ENCODE measurements around the gene KLHL24. TPM values are rescaled to one million over a fixed set of nuclear protein-coding genes. Genes with fewer than 3 reads are reported as not detected.
"Not testable (repeated sequence)": the region's sequence is repeated elsewhere in the genome, so short reads cannot be mapped to it uniquely, and the experiment has no call there.

Gene KLHL24, protein sequence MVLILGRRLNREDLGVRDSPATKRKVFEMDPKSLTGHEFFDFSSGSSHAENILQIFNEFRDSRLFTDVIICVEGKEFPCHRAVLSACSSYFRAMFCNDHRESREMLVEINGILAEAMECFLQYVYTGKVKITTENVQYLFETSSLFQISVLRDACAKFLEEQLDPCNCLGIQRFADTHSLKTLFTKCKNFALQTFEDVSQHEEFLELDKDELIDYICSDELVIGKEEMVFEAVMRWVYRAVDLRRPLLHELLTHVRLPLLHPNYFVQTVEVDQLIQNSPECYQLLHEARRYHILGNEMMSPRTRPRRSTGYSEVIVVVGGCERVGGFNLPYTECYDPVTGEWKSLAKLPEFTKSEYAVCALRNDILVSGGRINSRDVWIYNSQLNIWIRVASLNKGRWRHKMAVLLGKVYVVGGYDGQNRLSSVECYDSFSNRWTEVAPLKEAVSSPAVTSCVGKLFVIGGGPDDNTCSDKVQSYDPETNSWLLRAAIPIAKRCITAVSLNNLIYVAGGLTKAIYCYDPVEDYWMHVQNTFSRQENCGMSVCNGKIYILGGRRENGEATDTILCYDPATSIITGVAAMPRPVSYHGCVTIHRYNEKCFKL
- 10 to 100 TPM; 10.1 to 15.6 (median 10.8) TPM for polyA plus RNA-seq

DNA sequence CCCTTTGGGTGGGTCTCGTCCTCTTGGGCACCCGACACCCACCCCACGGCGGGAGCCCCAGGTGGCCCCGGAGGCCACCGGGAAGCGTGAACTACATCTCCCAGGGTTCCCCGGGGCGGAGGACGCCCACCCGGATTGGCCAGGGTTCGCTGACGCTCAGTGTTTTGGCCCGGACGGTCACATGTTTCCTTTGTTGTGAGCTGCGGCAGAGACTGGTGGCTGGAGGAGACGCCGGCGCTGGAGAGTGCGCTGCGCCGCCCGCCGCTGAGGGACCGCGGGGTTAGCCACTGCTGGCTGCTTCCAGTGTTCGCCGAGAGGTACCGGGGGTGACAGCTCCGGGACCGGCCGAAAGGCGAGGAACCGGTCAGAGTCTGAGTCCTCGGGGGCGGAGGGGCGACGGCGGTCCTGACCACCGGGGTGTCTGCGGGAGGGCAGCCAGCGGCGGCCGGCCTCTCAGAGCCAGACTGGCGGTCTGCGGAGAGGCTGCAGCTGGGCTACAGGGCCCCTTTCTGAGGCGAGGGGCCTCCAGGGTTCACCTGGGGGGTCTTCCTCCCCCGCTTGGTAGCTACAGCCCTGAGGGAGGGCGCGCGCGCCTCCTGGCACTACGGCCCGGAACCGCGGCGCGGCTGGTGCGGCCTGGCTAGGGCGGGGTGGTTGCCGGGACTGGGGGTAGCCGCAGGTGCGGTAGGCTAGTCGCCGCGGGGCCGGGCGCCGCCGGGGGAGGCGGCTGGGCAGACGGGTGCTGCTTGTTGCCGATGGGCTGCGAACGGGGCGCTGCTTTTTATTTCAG lies at the start of gene KLHL24:
KLHL24 (plus strand) TSS at position 193 of the 790 bp plus-strand sequence. CDS start 14,734 bp downstream, outside the sequence.
- WGBS, 3 donors, result 0 to 1% (median 0%) methylated on average over 72 to 76 of the region's 76 CpGs
- peak within 1 kb of the TSS; percentile 62 for H3K27ac ChIP-seq (ENCODE audit: low read depth, low read length)

DNA sequence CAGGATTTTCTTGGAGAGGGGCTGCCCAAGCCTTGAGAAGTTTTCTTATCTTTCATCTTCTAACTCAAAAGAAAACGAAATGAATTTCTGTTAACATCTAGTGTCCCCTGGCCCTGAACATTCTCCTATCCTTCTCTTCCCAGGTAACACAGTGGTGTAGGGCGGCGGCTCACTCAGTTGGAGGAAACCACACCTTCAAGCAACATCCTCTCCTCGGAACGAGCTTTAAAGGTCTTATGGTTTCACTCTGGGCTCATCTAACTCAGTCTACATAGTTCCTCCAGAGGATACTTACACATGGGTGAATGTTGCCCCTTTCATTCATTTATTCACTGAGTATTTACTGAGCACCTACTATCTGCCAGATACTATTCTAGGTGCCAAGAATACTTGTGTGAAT lies 48.9 kb upstream of the KLHL24 start:
- no peak overlapping the region for H3K27ac ChIP-seq (ENCODE audit: low read depth, low read length)
- 46 to 73% (median 57%) methylated on average over 5 of the region's 5 CpGs for WGBS, 3 donors

DNA sequence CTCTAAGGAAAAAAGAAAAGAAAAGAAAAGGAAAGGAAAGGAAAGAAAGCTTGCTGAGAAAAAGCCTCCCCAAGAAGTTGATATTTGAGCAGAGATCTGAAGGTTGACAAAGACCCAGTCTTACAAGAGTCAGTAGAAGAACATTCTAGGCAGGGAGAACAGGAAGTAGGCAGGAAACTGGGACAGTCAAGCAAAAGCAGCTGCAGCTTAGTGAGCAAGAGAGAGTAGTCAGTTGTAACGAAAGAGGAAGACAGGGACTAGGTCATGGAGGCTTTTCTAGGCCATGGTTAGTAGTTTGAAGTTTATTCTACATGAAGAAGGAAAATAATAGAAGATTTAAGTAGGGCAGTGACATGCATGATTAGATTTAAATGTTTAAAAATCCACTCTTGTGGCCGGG lies 48.1 kb upstream of the KLHL24 start:
- 64 to 88% (median 66%) methylated on average over 2 of the region's 2 CpGs for WGBS, 3 donors
- no peak overlapping the region for H3K27ac ChIP-seq (ENCODE audit: low read depth, low read length)

DNA sequence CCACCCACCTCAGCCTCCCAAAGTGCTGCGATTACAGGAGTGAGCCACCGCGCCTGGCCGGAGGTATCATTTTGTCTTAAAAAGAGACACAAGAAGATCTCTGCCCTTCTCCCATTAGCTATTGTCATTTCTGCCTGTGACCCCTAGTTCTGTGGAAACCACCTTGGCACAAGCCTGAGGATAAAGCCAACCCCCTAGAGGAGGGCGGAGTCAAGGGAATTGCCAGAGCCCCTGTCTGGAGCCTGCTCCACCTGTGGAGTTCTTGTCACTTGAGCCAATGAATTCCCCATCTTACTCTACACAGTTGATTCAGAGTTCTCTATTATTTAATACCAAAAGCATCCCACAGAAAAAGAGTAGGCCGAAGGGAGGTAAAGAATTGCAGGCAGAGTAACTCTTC lies 45.0 kb upstream of the KLHL24 start:
- no peak overlapping the region for H3K27ac ChIP-seq (ENCODE audit: low read depth, low read length)
- 95 to 100% (median 97%) methylated on average over 6 of the region's 6 CpGs for WGBS, 3 donors

GRCh38 chr3:183591881-183592521 lies 43.4 kb upstream of the KLHL24 start:
- WGBS, 3 donors, result 29 to 52% (median 40%) methylated on average over 6 of the region's 6 CpGs

DNA sequence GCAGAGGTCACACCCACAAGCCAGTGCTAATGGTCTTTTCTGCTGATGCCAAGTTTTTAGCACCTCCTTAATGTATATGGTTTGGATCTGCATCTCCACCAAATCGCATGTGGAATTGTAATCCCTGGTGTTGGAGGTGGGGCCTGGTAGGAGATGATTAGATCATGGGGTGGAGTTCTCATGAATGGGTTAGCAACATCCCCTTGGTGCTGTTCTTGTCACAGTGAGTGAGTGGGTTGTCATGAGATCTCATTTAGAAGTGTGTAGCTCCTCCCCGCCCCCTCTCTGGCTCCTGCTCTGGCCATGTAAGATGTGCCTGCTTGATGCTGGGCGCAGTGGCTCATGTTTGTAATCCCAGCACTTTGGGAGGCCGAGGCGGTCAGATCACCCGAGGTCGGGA lies 42.6 kb upstream of the KLHL24 start:
- WGBS, 3 donors, result 92 to 93% (median 93%) methylated on average over 7 of the region's 7 CpGs
- no peak overlapping the region for H3K27ac ChIP-seq (ENCODE audit: low read depth, low read length)

More at GRCh38 chr3:183591881-183592521, 43.4 kb upstream of the KLHL24 start:
- no peak overlapping the region for H3K27ac ChIP-seq (ENCODE audit: low read depth, low read length)

DNA sequence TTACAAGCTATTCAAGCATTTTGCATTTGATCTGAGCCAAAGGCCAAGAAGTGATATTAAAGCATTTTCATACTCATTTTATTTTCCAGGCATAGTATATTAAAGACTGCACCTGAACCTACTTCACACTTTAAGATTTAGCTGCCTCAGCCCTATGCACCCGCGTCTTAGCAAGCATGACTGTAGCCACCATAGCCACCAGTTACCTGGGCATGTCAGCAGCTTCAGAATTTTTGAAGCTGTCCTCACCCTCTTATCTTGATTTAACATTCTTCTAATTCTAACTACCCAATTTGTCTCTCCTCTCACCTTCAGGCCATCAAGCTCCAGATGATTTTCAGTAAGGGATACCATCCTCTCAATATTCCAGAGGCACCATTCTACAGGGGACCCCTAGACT lies 40.8 kb upstream of the KLHL24 start:
- 97 to 100% (median 98%) methylated on average over 2 of the region's 2 CpGs for WGBS, 3 donors
- H3K27ac ChIP-seq (ENCODE audit: low read depth, low read length), result no peak overlapping the region

GRCh38 chr3:183597959-183598358 lies 37.5 kb upstream of the KLHL24 start:
- no peak overlapping the region for H3K27ac ChIP-seq (ENCODE audit: low read depth, low read length)
- WGBS, 3 donors, result 0 to 90% (median 32%) methylated on average over 1 of the region's 1 CpG

DNA sequence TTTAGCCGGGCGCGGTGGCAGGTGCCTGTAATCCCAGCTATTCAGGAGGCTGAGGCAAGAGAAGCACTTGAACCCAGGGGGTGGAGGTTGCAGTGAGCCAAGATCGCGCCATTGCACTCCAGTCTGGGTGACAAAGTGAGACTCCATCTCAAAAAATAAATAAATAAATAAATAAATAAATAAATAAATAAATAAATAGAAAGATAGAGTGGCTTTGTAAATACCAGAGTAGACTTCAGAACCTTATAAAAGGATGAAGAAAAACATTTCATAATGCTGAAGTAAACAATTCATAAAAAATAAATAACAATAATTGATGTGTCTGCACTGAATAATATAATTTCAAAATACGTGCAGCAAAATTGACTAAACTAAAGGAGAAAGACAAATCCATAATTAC lies 24.1 kb upstream of the KLHL24 start:
- WGBS, 3 donors, result 94 to 97% (median 94%) methylated on average over 6 of the region's 6 CpGs
- H3K27ac ChIP-seq (ENCODE audit: low read depth, low read length), result not testable (repeated sequence)

DNA sequence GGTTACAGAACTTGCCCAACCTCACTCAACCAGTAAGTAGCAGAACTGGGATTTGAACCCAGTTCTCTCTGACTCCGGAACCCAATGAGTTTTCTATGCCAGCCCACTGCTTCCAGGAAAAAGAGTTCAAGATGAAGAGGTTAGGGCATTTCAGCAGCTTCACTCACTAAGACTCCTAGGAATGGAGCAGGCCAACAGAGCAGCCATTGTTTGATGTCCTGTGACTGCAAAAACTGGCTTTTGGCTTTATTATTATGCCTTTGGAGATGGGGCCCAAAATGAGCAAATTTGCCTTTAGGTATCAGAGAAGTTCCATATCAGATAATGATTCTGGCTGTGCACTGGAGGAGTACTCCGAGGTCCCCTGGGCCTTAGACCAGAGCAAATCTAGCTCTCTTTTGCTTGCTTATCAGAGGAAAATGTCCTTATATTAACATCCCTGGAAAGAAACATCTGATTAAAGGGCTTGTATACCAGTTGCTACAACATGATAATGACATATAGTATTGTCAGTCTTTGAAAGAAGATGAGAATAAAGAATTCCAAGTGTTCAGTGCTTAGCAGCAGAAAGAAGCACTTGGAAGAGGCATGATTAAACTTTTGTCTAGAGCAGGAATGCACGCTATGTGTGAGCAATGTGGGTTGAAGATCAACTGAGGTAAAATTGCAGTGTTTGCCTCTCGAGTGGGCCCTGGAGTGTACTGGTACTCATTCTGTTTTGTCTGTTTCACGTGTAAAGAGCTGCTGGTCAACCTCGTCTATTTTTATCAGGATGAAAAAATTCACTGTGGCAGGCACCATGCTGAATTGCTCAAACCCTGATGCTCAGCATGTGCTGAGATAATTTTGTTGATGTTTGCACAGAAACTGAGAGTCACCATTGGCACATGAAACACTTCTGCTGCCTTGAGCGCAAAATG lies 21.8 kb upstream of the KLHL24 start:
- WGBS, 3 donors, result 79 to 85% (median 81%) methylated on average over 7 of the region's 7 CpGs
- H3K27ac ChIP-seq (ENCODE audit: low read depth, low read length), result no peak overlapping the region

- H3K27ac ChIP-seq (ENCODE audit: low read depth, low read length), result no peak overlapping the region
- 94 to 100% (median 98%) methylated on average over 2 of the region's 2 CpGs for WGBS, 3 donors
Measured at GRCh38 chr3:183618542-183618941, 16.9 kb upstream of the KLHL24 start.

DNA sequence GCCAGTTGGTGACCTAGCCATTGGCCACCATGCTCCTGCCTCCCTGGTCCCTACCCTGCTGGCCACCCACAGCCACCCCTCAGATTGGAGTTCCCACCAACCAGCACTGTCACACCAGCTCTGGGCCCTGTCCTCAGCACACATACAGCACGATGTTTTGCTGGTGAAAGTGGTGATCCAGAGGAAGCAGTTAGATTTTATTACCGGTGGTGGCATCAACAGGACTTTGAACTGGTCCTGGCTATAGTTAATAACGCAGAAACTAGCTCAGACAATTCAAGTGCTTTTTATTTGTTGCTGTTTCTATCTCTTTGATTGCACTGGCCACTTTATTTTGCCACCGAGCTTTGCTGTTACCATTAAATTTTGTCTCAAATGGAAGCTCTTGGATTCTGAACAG lies 16.4 kb upstream of the KLHL24 start:
- WGBS, 3 donors, result 88 to 94% (median 92%) methylated on average over 4 of the region's 4 CpGs
- H3K27ac ChIP-seq (ENCODE audit: low read depth, low read length), result no peak overlapping the region

DNA sequence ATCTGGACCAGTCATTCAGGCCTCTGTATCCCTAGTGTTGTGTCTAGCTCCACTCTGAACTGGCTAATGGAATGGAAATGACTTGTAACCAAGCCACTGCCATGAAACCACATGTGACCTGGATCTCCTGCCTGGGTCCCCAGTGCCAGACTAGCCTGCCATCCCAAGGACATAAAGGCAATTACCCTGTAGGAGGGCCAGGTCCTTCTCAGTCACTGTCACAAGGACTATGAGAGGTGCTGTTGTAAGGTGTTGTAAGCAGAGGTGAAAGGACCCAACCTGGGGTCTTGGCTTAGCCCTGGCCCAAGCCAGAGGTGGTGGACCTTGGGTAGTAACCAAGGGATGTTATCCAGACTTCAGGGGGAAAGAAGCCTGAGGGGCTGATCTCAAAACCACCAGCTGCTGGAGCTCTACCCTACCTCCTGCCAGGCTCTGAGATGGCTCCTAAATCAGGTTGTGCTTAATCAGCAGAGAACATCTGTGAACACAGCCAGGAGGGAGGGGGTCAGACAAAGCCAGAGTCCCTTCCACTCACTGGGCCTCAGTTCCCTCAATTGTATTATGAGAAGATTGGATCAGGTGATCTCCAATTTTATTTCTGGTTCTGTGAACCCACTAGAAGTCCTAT lies 15.7 kb upstream of the KLHL24 start:
- no peak overlapping the region for H3K27ac ChIP-seq (ENCODE audit: low read depth, low read length)

DNA sequence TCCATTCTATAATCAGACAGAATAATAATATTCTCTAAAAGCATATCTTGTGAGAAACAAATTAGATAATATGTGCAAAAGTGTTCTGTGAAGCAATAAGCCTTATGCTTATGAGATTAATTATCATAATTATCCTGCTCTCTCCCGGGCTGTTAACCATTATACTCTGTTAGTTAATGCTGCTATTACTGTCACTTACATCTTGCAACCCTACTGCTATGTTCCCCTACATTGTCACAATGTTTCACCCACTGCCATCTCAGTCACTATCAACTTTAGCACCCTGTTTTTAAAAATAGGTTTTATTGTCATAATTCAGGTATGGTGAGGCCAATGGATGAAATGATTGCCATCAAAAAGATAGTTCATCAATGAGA lies 15.2 kb upstream of the KLHL24 start:
- 81 to 90% (median 83%) methylated on average over 1 of the region's 1 CpG for WGBS, 3 donors
- no peak overlapping the region for H3K27ac ChIP-seq (ENCODE audit: low read depth, low read length)

- 85 to 87% (median 86%) methylated on average over 2 of the region's 2 CpGs for WGBS, 3 donors
- H3K27ac ChIP-seq (ENCODE audit: low read depth, low read length), result not testable (repeated sequence)
Measured at GRCh38 chr3:183622473-183622872, 12.9 kb upstream of the KLHL24 start.

GRCh38 chr3:183626877-183627594 lies 8.4 kb upstream of the KLHL24 start:
- WGBS, 3 donors, result 57 to 70% (median 68%) methylated on average over 8 of the region's 8 CpGs
- H3K27ac ChIP-seq (ENCODE audit: low read depth, low read length), result no peak overlapping the region

Measured in adipose tissue (tissue), 3 donors.